Mucosa of stomach (tissue), 1 donor: ENCODE data around the gene MYO9B.
"Not testable (repeated sequence)": the region's sequence is repeated elsewhere in the genome, so short reads cannot be mapped to it uniquely, and the experiment has no call there.

Experiments used
- H3K27me3 ChIP-seq: one replicate; pipeline ENCODE4 v1.7.0; 2013; ENCODE audit warnings: mild to moderate bottlenecking, low read length; ENCODE audit not compliant: control insufficient read depth, insufficient read depth
- H3K36me3 ChIP-seq: one replicate; pipeline ENCODE4 v1.7.0; 2013; ENCODE audit warnings: low read length; ENCODE audit not compliant: control insufficient read depth, insufficient read depth
- H3K4me1 ChIP-seq: one replicate; pipeline ENCODE4 v1.7.0; 2013; ENCODE audit warnings: mild to moderate bottlenecking, low read length; ENCODE audit not compliant: control insufficient read depth, insufficient read depth
- H3K4me3 ChIP-seq: one replicate; pipeline ENCODE4 v1.7.0; 2013; ENCODE audit warnings: low read length
- H3K9ac ChIP-seq: one replicate; pipeline ENCODE4 v1.7.0; 2013; ENCODE audit warnings: mild to moderate bottlenecking, low read length, moderate library complexity
- H3K9me3 ChIP-seq: one replicate; pipeline ENCODE4 v1.7.0; 2013; ENCODE audit warnings: mild to moderate bottlenecking, low read length, moderate library complexity; ENCODE audit not compliant: control insufficient read depth
- donor health status: Pancreatic carcinoma.

MYO9B gene

DNA sequence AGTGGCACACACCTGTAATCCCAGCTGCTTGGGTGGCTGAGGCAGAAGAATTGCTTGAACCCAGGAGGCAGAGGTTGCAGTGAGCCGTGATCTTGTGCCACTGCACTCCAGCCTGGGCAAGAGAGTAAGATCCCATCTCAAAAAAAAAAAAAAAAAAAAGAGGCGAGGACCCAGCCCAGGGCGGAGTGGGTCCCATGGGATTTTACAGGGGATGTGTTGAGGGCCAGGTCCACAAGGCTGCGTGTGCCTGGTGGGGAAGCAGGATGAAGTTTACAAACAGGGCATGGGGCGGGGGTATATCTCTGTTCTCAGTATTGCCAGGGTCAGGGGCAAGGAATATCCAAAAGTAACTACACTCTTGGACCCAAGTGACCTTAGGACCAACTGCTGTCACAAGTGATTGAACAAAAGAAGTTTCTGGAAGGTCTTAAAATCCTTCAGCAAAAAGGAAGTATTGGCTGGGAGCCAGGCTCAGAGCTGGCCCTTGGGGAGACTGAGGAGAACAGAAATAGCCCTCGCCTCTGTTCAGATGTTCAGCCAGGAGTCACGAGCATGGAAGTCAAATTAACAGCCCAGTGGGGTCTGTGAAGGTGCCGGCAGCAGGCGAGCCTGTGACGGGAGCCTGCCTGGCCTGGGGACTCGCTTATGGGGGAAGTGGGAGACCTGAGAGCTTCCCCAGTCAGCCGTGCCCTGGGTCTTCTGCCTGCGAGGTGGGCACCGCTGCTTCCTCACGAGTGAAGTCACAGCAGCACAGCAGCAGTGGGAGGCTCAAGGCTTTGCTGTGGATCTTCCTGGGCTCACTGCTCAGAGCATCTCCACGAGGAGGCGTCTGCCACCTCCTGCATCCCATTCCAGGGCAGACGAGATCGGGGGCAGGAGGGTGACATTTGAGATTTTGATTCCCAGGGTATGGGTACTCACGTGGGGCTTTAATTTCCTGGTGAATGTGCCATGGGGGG, 6.4 kb downstream of the MYO9B start:
- no peaks in the 10 kb centered on the region for H3K36me3 ChIP-seq
- H3K4me3 ChIP-seq: no peak overlapping the region
- no peak overlapping the region for H3K9ac ChIP-seq
- H3K27me3 ChIP-seq: no peaks in the 10 kb centered on the region
- no peaks in the 10 kb centered on the region for H3K9me3 ChIP-seq
- peaks cover 31% of the 10 kb centered on the region for H3K4me1 ChIP-seq

DNA sequence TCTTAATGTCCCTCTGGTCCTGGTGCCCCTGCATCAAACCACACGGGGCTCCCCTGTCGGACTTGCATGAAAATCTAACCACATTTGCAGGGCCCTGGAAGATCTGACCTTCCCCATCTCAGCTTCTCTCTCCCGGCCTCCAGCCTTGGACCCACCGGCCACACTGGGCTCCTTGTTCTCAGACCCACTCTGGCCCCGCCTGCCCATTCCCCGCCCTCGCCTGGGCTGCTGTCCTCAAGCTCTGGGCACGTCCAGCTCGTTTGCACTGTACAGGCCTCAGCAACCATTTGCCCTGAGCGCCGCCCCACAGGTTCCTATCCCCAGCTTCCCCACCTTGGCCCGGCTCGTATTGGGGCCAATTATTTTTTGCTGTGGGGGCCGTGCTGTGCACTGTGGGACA, 10.5 kb downstream of the MYO9B start:
- no peak overlapping the region for H3K4me3 ChIP-seq
- no peaks in the 10 kb centered on the region for H3K9me3 ChIP-seq
- H3K9ac ChIP-seq: no peak overlapping the region
- no peaks in the 10 kb centered on the region for H3K27me3 ChIP-seq
- H3K36me3 ChIP-seq: no peaks in the 10 kb centered on the region
- H3K4me1 ChIP-seq: peaks cover 12% of the 10 kb centered on the region

DNA sequence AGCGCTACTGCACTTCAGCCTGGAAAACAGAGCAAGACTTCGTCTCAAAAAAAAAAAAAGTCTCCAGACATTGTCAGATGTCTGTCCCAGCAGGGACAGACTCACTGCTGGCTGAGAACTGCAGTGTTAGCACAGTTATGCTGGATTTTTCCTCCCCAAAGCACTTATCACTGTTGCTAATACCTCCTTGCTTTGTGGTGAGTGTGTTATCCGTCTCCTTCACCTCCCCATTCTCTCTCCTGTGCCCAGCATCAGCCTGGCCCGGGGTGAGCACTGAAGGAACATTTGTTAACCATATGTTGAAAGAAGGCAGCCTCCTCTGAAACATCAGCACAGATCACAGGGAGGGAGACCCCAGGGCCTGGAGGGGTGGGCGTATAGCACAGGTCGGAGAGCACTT, 11.3 kb downstream of the MYO9B start:
- no peaks in the 10 kb centered on the region for H3K36me3 ChIP-seq
- H3K9me3 ChIP-seq: no peaks in the 10 kb centered on the region
- no peaks in the 10 kb centered on the region for H3K27me3 ChIP-seq
- peaks cover 19% of the 10 kb centered on the region for H3K4me1 ChIP-seq
- H3K4me3 ChIP-seq: no peak overlapping the region
- H3K9ac ChIP-seq: no peak overlapping the region

DNA sequence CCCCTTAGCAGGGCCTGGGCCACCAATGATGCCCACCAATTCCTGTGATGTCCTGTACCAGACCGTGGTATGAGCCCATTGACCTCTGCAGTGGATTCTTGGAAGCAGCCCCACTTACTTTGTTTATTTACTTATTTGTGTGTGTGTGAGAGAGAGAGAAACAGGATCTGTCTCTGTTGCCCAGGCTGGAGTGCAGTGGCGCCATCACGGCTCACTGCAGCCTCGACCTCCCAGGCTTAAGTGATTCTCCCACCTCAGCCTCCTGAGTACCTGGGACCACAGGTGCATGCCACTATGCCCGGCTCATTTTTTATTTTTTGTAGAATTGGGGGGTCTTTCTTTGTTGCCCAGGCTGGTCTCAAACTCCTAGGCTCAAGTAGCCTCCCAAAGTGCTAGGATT, 13.0 kb downstream of the MYO9B start:
- no peak overlapping the region for H3K9ac ChIP-seq
- no peaks in the 10 kb centered on the region for H3K27me3 ChIP-seq
- H3K9me3 ChIP-seq: no peaks in the 10 kb centered on the region
- H3K36me3 ChIP-seq: no peaks in the 10 kb centered on the region
- peaks cover 20% of the 10 kb centered on the region for H3K4me1 ChIP-seq
- no peak overlapping the region for H3K4me3 ChIP-seq

DNA sequence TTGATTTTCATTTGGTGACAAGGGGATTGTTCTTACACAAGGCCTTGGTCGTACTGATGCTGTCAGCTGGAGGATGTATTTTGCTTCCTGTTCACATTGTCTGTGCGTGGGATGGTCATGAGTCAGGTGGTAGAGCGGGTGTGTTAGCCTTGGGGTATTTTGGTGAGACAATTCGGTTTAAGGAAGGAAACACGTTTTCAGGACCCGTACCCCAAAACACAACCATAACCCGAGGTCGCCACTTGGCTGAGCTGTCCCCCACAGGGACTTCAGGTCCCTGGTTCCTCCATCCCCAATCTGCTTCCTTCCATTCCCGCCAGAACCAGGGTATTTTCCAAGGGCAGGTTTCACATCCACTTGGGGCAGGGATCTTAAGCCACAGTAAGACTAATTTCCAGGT, 15.0 kb downstream of the MYO9B start:
- no peaks in the 10 kb centered on the region for H3K36me3 ChIP-seq
- H3K27me3 ChIP-seq: no peaks in the 10 kb centered on the region
- no peak overlapping the region for H3K9ac ChIP-seq
- H3K4me3 ChIP-seq: no peak overlapping the region
- H3K4me1 ChIP-seq: peaks cover 28% of the 10 kb centered on the region
- no peaks in the 10 kb centered on the region for H3K9me3 ChIP-seq

DNA sequence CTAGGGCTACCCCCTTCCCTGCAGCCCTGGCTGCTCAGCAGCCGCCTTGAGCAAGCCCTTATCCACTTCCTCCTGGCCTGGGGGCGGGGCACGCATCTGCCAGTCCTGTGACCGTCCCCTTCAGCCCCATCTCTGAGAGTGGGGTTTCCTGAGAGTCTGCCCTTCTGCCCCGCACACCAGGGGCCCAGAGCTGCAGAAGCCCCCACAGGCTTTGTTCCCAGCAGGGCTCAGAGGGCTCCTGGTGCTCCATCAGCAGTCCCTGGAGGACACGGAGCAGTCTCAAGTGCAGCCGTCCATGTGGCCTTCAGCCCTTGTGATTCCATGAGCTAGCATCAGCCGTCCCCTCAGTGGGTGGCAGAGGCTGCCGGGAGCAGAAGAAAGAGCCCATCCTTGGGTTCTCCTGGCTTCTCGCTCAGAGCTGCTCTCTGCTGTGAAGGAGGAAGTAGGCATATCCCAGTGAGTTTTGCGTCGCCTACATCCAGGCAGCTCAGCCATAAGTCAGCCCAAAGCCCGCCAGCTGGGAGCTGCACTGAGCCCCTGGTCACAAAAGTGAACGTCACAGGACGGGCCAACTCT, 16.3 kb downstream of the MYO9B start:
- Histone ChIP-seq H3K4me3 (no peak overlapping the region), H3K27me3 (no peaks in the 10 kb centered on the region), H3K9ac (no peak overlapping the region), H3K36me3 (no peaks in the 10 kb centered on the region), H3K9me3 (no peaks in the 10 kb centered on the region), H3K4me1 (peaks cover 28% of the 10 kb centered on the region)

DNA sequence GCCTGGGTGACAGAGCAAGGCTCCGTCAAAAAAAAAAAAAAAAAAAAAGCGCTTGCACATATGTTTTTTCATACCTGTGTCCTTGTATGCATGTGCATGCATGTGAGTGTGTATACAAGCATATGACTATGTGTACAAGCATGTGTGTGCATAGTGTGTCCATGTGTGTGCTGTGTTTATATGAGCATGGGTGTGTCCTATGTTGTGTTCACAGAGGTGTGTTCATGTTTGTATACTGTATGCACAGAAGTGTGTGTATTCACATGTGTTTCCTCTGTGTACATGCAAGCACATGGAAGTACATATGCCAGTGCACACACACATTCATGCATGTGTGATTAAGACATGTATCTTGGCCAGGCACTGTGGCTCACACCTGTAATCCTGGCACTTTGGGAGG, 17.1 kb downstream of the MYO9B start:
- H3K9me3 ChIP-seq: no peaks in the 10 kb centered on the region
- H3K4me1 ChIP-seq: peaks cover 32% of the 10 kb centered on the region
- H3K4me3 ChIP-seq: no peak overlapping the region
- H3K27me3 ChIP-seq: no peaks in the 10 kb centered on the region
- H3K36me3 ChIP-seq: no peaks in the 10 kb centered on the region
- no peak overlapping the region for H3K9ac ChIP-seq

DNA sequence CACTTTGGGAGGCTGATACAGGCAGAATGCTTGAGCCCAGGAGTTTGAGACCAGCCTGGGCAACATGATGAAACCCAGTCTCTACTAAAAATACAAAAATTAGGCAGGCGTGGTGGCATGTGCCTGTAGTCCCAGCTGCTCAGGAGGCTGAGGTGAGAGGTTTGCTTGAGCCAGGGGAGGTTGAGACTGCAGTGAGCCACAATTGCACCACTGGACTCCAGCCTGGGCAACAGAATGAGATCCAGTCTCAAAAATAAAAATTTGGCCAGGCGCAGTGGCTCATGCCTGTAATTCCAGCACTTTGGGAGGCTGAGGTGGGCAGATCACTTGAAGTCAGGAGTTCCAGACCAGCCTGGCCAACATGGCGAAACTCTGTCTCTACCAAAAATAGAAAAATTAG, 19.1 kb downstream of the MYO9B start:
- not testable (repeated sequence) for H3K27me3 ChIP-seq, H3K36me3 ChIP-seq, H3K9ac ChIP-seq, H3K4me3 ChIP-seq, H3K9me3 ChIP-seq
- H3K4me1 ChIP-seq: peaks cover 30% of the 10 kb centered on the region

DNA sequence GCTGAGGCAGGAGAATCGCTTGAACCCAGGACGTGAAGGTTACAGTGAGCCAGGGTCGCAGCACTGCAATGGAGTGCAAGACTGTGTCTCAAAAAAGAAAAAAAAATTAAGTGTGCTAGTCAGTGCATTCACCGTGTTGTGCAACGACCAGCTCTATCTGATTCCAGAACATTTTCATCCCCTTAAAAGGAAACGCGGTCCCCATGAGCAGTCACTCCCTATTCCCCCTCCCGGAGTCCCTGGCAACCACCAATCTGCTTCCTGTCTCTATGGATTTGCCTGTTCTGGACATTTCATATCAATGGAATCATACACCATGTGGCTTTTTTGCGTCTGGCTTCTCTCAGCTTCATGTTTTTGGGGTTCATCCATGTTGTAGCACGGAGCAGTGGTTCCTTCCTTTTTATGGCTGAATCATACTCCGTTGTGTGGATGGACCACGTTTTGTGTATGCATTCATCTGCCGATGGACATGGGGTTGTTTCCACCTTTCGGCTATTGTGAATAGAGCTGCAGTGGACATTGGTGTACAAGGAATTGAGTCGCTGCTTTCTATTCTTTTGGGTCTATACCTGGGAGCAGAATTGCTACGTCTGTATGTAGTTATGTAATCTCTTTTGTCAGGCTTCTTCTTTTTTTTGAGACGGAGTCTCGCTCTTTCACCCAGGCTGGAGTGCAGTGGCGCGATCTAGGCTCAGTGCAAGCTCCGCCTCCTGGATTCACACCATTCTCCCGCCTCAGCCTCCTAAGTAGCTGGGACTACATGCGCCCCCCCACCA, 19.8 kb downstream of the MYO9B start:
- H3K4me1 ChIP-seq: peaks cover 26% of the 10 kb centered on the region
- H3K36me3 ChIP-seq: no peaks in the 10 kb centered on the region
- no peak overlapping the region for H3K9ac ChIP-seq
- no peaks in the 10 kb centered on the region for H3K9me3 ChIP-seq
- no peaks in the 10 kb centered on the region for H3K27me3 ChIP-seq
- H3K4me3 ChIP-seq: no peak overlapping the region

DNA sequence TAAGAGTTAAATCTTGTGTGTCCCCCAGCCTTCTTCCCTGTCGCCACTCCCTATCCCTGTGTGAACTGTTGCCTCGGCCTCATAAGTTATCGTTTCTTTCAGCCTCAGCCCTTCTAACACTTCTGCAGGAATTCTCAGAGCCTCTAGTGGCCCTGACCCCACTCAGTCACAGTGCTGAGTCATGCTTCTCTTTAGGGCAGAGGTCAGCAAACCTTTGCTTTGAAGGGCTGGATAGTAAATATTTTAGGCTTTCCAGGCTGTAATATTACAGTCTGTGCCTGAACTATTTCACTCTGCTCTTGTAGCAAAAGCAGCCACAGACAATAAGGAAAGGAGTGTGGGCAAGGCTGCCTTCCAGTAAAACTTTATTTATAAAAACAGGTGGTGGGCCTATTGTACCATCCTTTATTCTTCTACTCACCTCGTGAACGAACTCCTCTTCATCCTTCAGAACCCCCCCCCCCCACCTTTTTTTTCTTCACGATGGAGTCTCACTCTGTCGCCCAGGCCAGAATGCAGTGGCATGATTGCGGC, 22.1 kb downstream of the MYO9B start:
- no peak overlapping the region for H3K9ac ChIP-seq
- H3K9me3 ChIP-seq: no peaks in the 10 kb centered on the region
- H3K4me3 ChIP-seq: no peak overlapping the region
- H3K36me3 ChIP-seq: no peaks in the 10 kb centered on the region
- peaks cover 14% of the 10 kb centered on the region for H3K4me1 ChIP-seq
- no peaks in the 10 kb centered on the region for H3K27me3 ChIP-seq

DNA sequence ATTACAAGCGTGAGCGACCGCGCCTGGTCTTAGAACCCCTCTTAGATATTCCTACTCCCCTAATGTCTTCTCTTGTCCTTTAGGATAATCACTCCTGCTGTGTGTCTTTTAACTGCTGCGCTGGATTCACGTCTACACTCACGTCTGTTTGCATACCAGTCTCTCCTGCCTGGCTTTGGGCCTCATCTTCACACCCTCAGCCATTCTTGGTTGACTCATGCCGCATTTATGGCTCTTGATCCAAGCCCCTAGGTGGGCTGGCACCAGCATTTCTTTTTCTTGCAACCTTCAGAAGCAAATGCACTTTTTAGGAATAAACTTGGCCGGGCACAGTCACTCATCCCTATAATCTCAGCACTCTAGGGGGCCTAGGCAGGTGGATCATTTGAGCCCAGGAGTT, 22.7 kb downstream of the MYO9B start:
- Histone ChIP-seq H3K27me3 (no peaks in the 10 kb centered on the region), H3K9me3 (no peaks in the 10 kb centered on the region), H3K36me3 (no peaks in the 10 kb centered on the region), H3K4me1 (peaks cover 14% of the 10 kb centered on the region), H3K9ac (no peak overlapping the region), H3K4me3 (no peak overlapping the region)
